ENCODE data around the gene DCDC2C.

Gene DCDC2C

DNA sequence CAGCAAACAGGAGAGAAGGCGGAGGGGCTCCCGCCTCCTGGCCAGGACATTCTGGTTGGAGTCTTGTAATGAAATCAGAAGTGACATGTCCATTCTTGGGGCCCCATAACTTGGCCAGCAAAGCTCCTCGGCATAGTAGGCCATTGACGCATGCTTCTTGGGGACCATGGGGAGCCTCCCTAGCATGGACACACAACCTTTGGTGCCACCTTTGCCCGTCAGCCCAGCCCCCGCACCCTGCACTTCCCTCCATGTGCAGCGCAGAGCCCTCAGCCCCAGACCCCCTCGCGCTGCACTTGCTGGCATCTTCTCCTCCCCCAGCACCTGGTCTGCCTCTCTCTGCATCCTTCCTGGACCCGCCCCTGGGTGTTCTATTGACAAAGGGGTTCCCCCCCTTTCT lies 23.1 kb downstream of the DCDC2C start:
- TF ChIP-seq, protein P1, sequence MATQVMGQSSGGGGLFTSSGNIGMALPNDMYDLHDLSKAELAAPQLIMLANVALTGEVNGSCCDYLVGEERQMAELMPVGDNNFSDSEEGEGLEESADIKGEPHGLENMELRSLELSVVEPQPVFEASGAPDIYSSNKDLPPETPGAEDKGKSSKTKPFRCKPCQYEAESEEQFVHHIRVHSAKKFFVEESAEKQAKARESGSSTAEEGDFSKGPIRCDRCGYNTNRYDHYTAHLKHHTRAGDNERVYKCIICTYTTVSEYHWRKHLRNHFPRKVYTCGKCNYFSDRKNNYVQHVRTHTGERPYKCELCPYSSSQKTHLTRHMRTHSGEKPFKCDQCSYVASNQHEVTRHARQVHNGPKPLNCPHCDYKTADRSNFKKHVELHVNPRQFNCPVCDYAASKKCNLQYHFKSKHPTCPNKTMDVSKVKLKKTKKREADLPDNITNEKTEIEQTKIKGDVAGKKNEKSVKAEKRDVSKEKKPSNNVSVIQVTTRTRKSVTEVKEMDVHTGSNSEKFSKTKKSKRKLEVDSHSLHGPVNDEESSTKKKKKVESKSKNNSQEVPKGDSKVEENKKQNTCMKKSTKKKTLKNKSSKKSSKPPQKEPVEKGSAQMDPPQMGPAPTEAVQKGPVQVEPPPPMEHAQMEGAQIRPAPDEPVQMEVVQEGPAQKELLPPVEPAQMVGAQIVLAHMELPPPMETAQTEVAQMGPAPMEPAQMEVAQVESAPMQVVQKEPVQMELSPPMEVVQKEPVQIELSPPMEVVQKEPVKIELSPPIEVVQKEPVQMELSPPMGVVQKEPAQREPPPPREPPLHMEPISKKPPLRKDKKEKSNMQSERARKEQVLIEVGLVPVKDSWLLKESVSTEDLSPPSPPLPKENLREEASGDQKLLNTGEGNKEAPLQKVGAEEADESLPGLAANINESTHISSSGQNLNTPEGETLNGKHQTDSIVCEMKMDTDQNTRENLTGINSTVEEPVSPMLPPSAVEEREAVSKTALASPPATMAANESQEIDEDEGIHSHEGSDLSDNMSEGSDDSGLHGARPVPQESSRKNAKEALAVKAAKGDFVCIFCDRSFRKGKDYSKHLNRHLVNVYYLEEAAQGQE (IDR thresholded peaks at IDR 0.05; ENCODE audit: low read depth), result no peak

DNA sequence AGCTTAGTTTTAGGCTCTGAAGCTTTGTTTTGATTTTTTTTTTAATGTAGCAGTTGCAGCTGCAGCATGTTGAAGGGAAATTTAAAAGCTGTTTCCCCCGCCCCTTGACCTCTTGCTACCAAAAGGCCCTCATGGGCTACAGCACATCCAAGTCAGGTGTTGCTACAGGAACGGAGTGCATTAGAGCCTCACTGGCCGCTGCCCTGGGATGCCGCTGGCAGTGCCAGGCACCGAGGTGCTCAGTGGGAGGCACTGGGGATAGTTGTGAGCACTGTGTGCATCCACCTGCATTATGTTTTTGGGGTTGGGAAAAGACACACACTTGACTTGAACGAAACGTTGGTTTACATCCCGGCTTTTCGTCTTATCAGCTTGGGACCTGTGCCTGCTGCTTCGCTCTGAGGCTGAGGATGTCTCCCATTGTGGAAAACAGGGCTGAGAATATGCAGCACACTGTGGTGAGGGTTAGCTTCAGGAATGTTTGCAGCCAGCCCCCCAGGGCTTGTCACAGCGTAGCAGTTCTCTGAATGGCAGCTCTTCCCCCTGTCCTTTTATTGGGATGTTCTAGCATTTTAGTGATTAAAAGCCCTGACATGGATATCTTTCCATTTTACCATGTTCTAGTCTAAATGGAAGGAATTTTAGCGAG lies 24.1 kb downstream of the DCDC2C start:
- no peak for TF ChIP-seq RAD21 (IDR thresholded peaks at IDR 0.05; ENCODE audit: low read depth)
- TF ChIP-seq CEBPB (IDR thresholded peaks at IDR 0.05), result no peak
- TF ChIP-seq, protein P2, sequence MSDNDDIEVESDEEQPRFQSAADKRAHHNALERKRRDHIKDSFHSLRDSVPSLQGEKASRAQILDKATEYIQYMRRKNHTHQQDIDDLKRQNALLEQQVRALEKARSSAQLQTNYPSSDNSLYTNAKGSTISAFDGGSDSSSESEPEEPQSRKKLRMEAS (IDR thresholded peaks at IDR 0.05), result no peak
- TF ChIP-seq ZBTB7A (IDR thresholded peaks at IDR 0.05; ENCODE audit: low read depth), result no peak
- TF ChIP-seq CREB1 (IDR thresholded peaks at IDR 0.05; ENCODE audit: low read depth), result no peak
- no peak for TF ChIP-seq EGR1 (IDR thresholded peaks at IDR 0.05)
- TF ChIP-seq TEAD4 (IDR thresholded peaks at IDR 0.05), result no peak
- TF ChIP-seq, protein P3, sequence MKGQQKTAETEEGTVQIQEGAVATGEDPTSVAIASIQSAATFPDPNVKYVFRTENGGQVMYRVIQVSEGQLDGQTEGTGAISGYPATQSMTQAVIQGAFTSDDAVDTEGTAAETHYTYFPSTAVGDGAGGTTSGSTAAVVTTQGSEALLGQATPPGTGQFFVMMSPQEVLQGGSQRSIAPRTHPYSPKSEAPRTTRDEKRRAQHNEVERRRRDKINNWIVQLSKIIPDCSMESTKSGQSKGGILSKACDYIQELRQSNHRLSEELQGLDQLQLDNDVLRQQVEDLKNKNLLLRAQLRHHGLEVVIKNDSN (IDR thresholded peaks at IDR 0.05), result no peak
- TF ChIP-seq FOXM1 (IDR thresholded peaks at IDR 0.05; ENCODE audit: borderline replicate concordance, low read depth), result no peak
- no peak for TF ChIP-seq NFIC (IDR thresholded peaks at IDR 0.05)

DNA sequence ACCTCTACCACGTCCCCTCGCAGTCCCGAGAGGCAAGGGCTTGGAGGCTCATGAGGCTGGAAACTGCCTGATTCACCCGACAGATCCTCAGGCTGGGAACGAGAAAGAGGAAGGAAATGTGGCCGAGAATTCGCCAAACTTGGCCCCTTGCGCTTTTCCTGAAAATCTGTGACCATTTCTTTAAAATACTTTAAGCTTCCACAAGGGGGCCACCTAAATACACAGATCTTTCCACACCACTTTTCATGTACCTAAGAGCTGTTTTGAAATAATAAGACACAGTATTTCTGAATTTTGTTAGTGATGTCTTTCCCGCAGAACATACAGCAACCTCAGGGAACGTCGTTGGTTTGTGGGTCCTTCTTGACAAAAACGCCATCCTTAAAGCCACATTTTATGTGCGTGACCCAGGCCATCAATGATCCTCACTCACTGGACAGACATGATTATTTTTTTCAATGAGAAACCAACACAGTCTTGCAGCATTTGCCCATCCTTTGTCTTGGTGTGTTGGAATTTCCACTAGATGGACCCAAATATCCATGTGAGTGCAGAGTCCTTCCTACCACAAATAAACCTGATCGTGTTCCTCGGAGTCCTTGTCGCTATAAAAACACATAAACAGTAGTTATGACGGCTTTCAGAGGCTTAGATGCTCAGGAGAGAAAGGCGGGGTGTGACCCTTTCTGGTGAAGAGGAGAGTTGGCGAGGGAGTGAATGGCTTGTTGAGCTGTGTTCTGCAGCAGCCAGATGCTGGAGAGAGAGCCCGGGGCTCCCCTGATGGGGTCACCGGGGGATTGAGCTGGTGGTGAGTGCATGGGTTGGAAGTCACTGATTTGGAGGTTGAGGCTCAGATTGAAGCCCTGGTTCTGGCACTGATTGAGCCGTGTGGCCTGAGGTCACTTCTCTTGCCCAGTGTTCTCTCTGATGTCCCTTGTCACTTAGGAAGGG lies 25.0 kb downstream of the DCDC2C start:
- TF ChIP-seq TCF12 (IDR thresholded peaks at IDR 0.05; ENCODE audit: low read depth) (no peak), RAD21 (IDR thresholded peaks at IDR 0.05; ENCODE audit: low read depth) (peak; percentile 65)

DNA sequence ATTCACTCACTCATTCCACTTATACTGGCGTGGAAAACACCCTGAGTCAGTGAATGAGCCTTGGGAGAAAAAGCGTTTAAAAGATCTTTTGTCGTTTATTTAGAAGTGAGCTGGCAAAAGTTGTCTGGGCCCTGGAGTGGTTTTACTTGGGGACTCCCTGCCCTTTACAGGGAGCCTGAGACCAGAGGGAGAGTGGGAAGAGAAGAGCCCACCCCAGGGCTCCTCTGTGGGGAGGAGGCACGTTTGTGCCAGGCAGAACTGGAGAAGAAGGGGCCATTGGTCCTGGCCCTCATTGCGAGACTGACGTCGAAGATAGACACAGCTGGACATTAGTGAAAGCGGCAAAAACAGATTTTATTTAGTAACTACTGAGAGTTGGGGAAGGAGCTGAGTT lies 25.7 kb downstream of the DCDC2C start:
- TF ChIP-seq CREB1 (IDR thresholded peaks at IDR 0.05; ENCODE audit: low read depth) (no peak), FOXM1 (IDR thresholded peaks at IDR 0.05; ENCODE audit: borderline replicate concordance, low read depth) (no peak), EGR1 (IDR thresholded peaks at IDR 0.05) (no peak), TEAD4 (IDR thresholded peaks at IDR 0.05) (no peak), RAD21 (IDR thresholded peaks at IDR 0.05; ENCODE audit: low read depth) (no peak), TAF1 (IDR thresholded peaks at IDR 0.05; ENCODE audit: low read depth) (no peak), EP300 (IDR thresholded peaks at IDR 0.05; ENCODE audit: borderline replicate concordance) (no peak), CEBPB (IDR thresholded peaks at IDR 0.05) (no peak), ZBTB7A (IDR thresholded peaks at IDR 0.05; ENCODE audit: low read depth) (no peak), NFIC (IDR thresholded peaks at IDR 0.05) (no peak), YY1 (IDR thresholded peaks at IDR 0.05; ENCODE audit: low read depth) (no peak), TCF12 (IDR thresholded peaks at IDR 0.05; ENCODE audit: low read depth) (no peak)
- TF ChIP-seq, protein P2 (IDR thresholded peaks at IDR 0.05), result no peak
- TF ChIP-seq, protein P1 (IDR thresholded peaks at IDR 0.05; ENCODE audit: low read depth), result no peak
- TF ChIP-seq, protein P3 (IDR thresholded peaks at IDR 0.05), result no peak

DNA sequence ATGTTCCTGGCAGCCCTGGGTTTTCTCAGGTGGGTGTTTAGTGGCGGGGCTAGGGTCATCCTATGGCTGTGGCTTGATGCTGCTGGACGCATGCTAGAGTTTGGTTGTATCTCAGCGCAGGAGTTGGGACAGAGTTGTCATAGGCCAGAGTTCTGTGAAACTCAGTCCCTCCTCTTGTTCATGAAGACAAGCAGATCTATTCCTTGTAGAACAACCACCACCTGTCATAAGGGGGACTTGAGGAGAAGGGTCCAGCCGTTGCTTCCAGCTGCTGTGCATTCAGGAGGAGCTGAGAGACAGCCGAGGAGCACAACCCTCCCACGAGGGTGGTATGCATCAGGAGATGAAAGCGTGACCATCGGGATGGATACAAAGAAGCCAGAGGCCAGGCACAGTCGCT lies 26.4 kb downstream of the DCDC2C start:
- TF ChIP-seq TCF12 (IDR thresholded peaks at IDR 0.05; ENCODE audit: low read depth) (no peak), YY1 (IDR thresholded peaks at IDR 0.05; ENCODE audit: low read depth) (no peak), CEBPB (IDR thresholded peaks at IDR 0.05) (no peak), TAF1 (IDR thresholded peaks at IDR 0.05; ENCODE audit: low read depth) (no peak), TEAD4 (IDR thresholded peaks at IDR 0.05) (no peak), RAD21 (IDR thresholded peaks at IDR 0.05; ENCODE audit: low read depth) (no peak), NFIC (IDR thresholded peaks at IDR 0.05) (no peak), FOXM1 (IDR thresholded peaks at IDR 0.05; ENCODE audit: borderline replicate concordance, low read depth) (no peak), EGR1 (IDR thresholded peaks at IDR 0.05) (no peak), EP300 (IDR thresholded peaks at IDR 0.05; ENCODE audit: borderline replicate concordance) (no peak), ZBTB7A (IDR thresholded peaks at IDR 0.05; ENCODE audit: low read depth) (no peak), CREB1 (IDR thresholded peaks at IDR 0.05; ENCODE audit: low read depth) (no peak)
- TF ChIP-seq, protein P2 (IDR thresholded peaks at IDR 0.05), result no peak
- TF ChIP-seq, protein P1 (IDR thresholded peaks at IDR 0.05; ENCODE audit: low read depth), result no peak
- TF ChIP-seq, protein P3 (IDR thresholded peaks at IDR 0.05), result no peak

All from Ishikawa (cell line).